HG02763 (cell line): ENCODE measurements around the gene GDPD4.

Experiments
- ATAC-seq: cut with Tn5 transposase; IDR thresholded peaks from one replicate; pipeline ENCODE4 v1.9.1; 2021; ENCODE audit warnings: mild to moderate bottlenecking, moderate library complexity; ENCODE audit not compliant: unreplicated experiment

The GDPD4 gene

DNA sequence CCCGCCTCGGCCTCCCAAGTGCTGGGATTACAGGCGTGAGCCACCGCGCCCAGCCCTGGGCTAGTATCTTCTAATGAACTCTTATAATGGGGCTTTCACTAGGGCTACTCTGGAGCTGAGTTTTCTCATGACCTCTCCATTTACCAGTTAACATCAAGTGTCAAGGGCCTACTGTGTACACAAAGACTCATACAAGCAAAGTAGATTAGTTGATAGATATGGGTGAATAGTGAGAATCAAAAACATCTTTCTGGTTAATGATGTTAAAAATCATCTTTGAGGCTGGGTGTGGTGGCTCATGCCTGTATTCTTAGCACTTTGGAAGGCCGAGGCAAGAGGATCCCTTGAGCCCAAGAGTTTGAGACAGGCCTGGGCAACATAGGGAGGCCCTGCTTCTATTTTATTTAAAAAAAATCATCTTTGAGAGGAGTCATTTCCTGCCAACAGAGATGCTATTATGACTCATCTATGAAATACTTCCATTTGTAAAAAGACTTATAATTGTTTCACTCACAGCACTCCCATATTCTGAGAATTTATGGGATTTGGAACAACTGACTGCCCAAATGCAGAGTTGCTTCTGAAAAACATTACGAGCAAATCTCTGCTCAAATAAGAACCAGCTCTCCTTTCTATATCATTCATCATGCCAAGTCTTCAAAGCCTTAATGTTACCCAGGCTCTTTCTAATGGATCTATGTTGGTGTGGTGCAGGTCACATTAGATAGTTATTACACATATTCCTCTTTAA, 57.0 kb downstream of the GDPD4 start:
- no peak for ATAC-seq

DNA sequence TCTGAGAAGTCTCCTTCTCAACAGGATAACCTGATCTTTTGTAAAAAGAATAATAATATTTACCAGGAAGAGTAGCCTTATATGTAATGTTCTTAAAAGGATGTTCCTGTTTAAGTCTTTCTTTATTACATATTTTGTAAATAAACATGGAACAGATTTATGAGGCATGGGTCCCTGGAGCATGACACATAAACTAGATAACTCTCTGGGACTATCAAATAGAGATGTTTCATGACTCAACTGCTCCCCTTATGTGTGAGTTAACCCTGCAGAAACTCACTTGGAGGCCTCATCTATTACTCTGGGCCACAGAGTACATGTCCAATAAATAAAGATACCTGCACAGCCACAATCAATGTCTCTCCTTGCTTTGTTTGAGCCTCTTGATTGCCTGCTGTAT, 64.6 kb downstream of the GDPD4 start:
- no peak for ATAC-seq

DNA sequence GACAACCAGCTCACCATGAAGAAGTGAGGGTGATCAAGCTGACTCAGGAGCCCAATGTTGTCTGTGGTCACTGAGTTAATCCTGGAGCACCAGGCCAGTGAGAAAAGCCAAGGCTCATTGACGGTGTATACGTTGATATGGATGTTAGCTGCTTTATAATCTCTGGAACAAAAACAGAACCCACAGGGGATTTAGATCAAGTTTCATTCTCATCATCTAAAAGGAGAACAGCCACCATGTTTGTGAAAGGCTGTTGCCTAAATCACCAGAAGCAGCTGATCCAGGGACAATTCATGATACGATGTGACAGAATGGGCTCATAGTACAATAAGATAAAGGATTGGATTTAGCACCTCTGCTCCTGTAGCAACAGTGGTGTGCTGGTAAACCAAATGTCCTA, 68.5 kb downstream of the GDPD4 start:
- no peak for ATAC-seq

DNA sequence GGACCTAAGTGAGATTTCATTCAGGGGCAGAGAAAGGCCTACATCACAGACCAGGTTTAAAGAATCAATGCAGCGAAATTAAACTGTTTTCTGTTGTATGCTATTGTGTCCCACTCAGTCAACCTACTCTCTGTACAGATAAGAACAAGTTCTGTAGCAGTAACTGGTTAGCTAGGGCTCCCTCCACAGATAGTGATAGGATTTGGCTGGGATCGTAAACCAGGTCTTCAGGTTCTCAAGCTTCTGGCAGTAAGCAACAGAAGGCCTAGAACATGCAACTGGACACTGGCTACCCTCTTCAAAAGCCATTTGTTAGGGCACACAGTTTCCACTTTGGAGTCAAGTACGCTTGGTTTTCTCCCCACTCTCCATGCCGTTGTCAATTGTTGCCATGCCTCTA, 69.2 kb downstream of the GDPD4 start:
- ATAC-seq: no peak

DNA sequence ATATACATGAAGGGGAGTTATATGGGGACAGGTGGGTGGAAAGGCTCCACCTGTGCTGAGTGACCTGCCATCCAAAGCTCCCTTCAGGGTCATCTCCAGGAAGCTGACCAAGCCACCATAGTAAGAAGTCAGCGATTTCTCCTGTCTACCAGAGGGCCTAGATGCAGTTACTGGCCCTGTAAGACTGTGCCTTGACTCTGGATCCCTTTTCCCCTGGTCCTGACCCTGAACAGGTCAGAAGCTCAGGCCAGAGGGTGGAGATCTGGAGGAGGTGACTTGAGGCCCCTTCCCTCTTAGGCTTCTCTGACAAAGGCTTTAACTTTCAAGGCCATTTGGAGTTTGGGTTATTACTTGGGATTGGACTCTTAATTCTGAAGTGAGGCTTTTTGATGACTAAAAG, 69.7 kb downstream of the GDPD4 start:
- ATAC-seq: no peak

DNA sequence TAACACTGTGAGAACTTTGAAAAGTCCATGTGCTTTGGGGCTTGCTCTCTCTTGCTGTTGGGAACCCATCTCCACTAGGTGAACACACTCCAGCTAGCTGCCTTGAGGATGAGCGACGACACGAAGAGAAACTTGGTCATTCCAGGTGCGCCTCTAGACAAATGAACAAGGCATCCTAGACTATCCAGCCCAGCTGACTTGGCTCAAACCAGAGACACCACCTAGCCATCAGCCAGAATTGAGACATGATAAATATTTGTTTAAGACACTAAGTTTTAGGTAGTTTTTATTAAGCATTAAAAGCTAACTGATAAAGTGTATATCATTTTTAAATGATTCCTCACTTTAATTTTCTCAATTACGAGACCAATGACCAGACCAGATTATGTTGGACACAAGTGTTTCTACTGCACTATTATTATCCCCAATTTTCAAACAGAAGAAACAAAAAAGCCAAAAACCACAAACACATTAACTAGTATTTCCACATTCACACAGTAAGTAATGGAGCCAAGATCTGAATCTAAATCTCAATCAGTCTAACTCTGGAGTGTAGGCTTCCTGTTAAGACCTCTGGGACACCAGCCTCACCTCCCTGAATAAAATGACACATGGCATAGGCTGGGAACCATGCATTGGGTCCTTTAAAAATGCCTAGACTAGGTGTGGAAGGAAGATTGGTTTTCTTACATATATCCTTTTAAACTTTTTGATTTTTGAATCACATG, 70.4 kb downstream of the GDPD4 start:
- ATAC-seq: no peak

DNA sequence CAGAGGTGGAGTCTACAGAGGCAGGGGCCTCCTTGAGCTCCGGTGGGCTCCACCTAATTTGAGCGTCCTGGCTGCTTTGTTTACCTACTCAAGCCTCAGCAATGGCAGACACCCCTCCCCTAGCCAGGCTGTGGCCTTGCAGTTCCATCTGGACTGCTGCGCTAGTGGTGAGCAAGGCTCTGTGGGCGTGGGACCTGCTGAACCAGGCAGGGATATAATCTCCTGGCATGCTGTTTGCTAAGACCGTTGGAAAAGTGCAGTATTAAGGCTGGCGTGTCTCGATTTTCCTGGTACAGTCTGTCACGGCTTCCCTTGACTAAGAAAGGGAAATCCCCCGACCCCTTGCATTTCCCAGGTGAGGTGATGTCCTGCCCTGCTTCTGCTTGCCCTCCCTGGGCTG, 77.7 kb downstream of the GDPD4 start:
- no peak for ATAC-seq

DNA sequence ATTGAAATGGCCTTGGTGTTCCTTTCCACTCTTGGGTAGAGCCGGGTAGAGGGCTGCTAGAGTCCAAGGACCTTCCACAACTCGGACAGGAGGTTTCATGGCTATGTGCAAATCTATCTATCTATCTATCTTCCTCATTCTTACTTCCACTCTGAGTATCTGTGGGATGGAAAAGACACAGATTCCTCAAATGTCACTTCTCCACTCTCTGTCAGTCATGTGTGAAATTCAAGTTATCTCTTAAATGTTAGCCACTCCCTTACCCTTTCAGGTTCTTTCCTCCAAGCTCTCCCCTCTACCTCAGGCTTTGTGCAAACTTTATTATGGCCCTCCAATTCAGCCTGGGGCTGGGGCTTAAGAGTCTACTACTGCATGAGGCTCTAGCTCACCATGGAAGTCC, 84.3 kb downstream of the GDPD4 start:
- no peak for ATAC-seq

DNA sequence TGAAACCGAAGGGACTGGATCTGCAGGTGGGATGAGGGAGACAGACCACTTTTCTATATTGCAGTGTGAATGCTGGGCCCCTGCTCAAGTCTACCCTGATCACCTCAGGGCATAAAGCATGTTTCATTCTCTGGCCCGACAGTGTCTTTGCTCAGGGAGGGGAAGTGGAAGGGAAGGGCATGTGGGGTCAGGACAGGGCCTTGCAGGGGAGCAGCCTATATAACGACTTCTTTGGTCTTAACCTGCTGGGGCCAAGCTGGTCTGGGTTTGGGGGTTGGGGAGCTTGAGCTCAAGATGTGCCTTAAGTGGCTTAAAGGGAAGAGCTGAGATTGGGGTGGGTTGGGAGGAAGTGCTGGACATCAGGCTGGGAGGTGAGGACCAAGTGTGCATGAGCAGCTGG, 86.4 kb downstream of the GDPD4 start:
- no peak for ATAC-seq

DNA sequence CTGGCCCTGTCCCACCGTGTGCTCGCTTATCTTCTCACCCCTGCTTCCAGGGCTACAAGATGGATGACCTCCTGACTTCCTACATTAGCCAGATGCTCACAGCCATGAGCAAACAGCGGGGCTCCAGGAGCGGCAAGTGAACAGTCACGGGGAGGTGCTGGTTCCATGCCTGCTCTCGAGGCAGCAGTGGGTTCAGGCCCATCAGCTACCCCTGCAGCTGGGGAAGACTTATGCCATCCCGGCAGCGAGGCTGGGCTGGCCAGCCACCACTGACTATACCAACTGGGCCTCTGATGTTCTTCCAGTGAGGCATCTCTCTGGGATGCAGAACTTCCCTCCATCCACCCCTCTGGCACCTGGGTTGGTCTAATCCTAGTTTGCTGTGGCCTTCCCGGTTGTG, 86.9 kb downstream of the GDPD4 start:
- no peak for ATAC-seq

DNA sequence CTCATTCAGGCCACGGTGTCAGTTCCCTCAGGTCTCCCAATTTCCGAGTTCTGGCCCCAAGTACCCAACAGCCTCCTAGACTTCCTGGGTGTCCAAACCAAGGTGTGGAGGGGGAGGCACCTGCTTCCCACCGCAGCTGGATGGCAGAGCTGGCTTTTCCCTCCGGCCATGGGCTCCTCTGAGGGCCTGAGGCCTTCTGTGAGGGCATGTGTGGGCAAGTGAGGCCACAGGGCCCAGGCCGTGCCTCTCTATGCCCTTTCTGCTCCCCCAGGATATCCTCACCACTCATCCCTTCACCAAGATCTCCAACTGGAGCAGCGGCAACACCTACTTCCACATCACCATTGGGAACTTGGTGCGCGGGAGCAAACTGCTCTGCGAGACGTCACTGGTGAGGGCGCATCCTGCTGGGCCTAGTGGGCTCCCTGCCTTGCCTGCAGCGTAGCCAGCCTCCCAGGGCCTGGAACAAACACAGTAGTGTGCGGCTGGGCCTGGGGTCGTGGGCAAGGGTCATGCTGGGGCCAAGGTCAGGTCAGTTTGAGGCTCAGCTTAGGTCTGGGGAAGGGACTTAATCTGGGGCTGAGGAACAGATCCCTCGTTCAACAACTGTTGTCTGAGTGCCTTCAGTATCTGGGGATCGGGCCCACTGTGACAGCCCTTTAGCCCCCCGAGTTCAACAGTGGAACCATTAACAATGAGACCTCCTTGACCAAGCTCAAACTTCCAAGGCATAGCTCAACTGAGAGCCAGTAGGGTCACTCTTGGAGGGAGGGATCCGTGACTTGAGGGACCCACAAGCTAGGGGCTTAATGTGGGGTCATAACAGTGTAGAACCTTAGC, 87.7 kb downstream of the GDPD4 start:
- ATAC-seq: no peak

DNA sequence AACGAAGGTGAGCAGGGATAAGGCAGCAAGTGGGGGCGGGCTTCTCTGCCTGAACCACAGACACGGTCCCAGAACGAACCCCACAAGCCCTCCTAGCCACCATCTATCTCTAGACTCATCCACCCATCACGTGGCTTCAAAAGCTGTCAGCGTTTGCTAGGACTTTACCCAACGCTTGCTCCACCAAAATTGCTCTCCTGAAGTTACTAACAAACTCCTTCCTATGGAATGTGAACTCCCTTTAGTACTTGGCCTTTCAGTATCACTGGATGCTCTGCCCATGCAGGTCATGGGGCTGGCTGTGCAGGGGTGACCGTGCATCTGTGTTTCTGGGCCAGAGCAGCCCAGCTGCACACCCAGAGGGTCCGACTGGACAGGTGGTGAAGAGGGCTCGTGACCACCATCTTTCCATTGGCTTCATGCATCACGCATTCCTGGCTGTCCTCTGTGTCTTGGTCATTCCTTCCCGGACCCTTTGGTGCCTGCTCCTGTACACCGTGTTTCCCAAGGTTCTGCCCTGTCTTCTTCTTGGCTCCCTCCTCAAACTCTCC, 88.4 kb downstream of the GDPD4 start:
- ATAC-seq: no peak

DNA sequence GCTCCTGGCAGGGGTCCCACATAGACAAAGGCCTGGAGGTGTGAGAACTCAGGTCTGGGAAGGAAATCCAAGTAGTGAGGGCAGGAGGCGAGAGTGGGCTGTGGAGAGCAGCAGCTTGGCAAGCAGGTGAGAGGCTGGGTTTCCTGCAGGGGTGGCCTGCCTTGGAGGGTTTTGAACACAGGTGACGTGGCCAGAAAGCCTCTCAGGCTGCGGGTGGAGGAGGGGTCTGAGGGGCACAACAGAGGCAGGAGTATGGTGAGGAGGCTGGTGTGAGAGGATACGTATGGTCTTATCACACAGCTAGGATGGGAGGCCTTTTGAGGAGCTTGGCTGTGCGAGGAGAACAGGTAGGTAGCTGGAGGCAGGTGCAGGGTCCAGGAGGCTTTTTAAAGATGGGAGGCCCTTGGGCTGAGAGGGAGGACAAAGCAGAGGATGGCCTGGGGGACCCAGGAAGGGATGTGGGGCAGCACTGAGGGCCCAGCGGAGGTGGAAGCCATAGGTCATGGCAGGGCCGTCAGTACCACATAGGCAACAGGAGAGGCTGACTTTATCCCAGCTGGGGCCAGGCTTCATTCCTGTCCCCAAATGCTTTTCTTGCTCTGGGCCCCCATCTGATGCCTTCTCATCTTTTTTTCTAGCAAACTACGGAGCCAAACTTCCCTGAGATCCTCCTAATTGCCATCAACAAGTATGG, 89.0 kb downstream of the GDPD4 start:
- no peak for ATAC-seq

DNA sequence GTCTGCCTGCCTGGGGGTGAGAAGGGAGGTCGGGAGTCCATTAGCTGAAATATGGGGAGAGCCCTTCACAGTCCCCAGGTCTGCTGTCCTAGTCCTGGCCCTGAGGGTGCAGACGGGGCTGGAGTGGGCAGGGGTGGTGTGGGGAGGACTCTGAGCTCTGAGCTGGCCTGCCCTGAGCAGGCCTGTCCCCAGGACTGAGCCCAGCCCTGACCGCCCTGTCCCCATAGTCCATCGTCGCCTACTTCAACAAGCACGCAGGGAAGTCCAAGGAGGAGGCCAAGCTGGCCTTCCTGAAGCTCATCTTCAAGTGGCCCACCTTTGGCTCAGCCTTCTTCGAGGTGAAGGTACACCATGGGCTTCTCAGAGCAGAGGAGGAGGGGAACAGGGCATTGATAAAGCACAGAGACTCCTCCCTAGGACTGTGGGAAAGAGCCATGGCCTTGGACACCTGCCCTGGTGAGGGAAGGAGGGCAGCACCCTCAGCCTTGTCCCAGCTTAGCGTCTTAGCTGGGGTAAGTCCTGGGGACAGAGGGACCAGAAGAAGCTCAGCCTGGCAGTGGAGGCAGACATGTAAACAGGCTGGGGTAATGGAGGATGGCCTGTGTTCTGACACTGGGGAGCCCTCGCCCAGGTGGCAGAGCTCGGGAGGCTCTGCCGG, 89.8 kb downstream of the GDPD4 start:
- no peak for ATAC-seq

DNA sequence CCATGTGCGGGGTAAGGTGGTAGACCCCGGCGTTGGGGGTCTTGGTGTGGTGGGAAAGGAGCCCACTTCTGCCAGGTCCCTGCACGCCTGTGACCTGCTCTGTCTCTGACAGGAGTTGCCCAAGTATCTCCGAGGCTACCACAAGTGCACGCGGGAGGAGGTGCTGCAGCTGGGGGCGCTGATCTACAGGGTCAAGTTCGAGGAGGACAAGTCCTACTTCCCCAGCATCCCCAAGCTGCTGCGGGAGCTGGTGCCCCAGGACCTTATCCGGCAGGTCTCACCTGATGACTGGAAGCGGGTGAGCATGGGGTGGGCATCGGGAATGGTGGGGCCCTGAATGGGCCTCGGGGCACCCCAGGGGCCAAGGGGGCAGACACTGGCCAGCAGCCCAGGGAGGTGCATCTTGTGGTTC, 90.4 kb downstream of the GDPD4 start:
- ATAC-seq: no peak

DNA sequence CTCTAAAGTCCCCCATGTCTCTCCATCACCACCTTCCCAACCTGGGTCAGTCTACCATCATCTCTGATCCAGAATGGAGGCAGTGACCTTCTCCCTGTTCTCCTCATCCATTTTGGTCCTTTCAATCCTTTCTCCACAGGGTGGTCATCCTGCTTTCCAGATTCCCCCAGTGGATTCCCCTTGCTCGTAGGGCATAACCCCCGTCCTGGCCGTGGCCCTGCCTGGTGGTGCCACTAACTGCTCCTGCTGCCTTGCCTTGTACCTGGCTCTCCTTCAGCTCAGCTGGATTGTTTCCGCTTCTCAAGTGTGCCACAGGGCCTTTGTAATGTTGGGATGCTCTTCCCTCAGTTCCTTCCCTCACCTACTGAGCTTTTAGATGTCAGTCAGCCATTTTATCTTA, 91.8 kb downstream of the GDPD4 start:
- no peak for ATAC-seq

DNA sequence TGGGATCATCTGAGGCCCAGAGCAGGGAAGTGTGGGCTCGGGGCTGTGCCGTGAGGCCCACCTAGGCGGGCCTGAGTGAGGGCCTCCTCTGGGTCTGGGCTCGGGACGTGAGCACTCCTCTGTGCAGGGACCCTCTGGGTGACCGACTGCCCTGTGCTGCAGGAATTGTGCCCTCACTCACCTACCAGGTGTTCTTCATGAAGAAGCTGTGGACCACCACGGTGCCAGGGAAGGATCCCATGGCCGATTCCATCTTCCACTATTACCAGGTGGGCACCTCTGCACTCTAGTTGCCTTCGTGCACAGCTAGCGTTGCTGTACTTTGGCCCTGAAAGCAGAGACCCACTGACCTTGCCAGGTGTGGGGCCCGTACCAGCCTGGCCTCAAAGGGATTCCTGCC, 93.0 kb downstream of the GDPD4 start:
- ATAC-seq: no peak

DNA sequence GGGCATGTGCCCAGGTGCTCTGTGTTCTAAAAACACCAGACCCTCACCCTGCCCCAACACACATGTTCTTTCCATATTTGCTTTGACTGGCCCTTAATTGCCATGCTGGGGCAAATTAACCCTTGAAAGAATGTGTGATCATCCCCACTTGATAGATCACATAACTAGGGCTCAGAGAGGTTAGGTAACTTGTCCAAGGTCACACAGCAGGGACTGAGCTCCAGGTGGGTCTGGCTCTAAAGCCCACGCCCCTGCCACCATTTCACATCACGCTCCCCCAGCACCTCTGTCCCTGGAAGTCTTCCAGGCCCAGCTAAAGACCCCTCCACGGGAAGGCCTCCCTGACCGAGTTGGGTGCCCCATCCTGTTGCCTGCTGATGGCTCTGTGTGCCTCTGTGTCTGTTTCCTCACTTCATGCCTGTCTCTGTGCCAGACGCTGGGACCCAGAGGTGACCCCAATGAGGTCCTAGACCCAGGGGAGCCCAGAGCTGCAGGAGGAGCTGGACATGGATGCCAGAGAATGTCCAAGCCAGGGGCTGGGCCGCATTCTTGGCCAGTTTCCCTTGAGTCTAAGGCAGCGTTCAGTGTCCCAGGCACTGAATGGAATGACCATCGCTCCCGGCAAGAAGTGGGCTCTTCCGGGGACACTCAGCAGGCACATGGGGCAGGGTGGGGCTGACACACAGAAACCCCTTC, 93.7 kb downstream of the GDPD4 start:
- no peak for ATAC-seq

DNA sequence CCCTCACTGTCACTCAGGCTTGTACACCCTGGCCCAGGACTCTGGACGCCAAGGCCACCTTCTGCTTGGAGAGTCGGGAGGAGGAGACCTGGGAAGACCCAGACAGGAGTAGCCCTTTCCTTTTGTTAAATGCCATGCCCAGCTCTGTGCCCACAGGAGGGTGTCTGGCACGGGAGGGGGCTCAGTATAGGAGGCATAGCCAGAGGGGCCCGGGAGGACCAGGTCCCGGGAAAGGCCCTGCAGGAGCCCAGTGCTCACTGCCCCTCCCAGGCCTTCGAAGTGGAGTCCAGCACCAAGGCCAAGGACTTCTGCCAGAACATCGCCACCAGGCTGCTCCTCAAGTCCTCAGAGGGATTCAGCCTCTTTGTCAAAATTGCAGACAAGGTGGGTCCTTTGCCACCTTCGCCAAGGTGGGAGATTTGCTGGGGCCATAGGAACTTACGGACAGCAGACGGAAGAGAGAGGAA, 94.4 kb downstream of the GDPD4 start:
- ATAC-seq: no peak
